Right atrium auricular region (tissue), 2 donors: ENCODE results near the gene SLAMF8. TPM values are rescaled to one million over a fixed set of nuclear protein-coding genes. Genes with fewer than 3 reads are reported as not detected.

Experiments
- DNase-seq: peaks from one replicate; pipeline ENCODE4 v3.0.0-alpha.2; 2019; ENCODE audit warnings: low spot score
- H3K27ac ChIP-seq, 2 donors: fragments of 200-600 bp; sonication (generic); 1 replicate in 1 of 2; 2 replicates in 1 of 2; pipeline ENCODE4 v1.5.1; 2016 to 2019
- H3K27me3 ChIP-seq, 2 donors: fragments of 200-600 bp; sonication (generic); one replicate each; pipeline versions ENCODE4 v1.5.1 to v1.6.0; 2017 to 2019
- H3K36me3 ChIP-seq: fragments of 200-600 bp; sonication (generic); one replicate; pipeline ENCODE4 v1.5.1; 2016
- H3K4me1 ChIP-seq, 2 donors: fragments of 200-600 bp; sonication (generic); one replicate each; pipeline versions ENCODE4 v1.5.1 to v1.6.0; 2017 to 2019
- H3K4me3 ChIP-seq, 2 donors: fragments of 200-600 bp; sonication (generic); 1 replicate in 1 of 2; 2 replicates in 1 of 2; pipeline ENCODE4 v1.5.1; 2017 to 2019; ENCODE audit warnings: mild to moderate bottlenecking in 1 of 2, moderate library complexity in 1 of 2
- H3K9me3 ChIP-seq, 2 donors: fragments of 200-600 bp; sonication (generic); one replicate each; pipeline ENCODE4 v1.5.1; 2019
- CTCF ChIP-seq, 2 donors: fragments of 200-600 bp; sonication (generic); IDR thresholded peaks; one replicate each; pipeline ENCODE4 v1.5.1; 2019; ENCODE audit warnings: antibody characterized with exemption in 2 of 2
- total RNA-seq, 2 donors: library from RNA; depleted of rRNA; stranded (reverse); fragments of >200 nt; gene quantifications; one replicate each; pipeline ENCODE4 v1.1.0, GENCODE V29; 2016

The SLAMF8 gene
- total RNA-seq, 2 donors from 2014 or later: 1.0 to 4.2 TPM

GRCh38 chr1:159829273-159829634 lies 2.6 kb downstream of the SLAMF8 start:
- peak; percentile 60 for DNase-seq
- H3K9me3 ChIP-seq: no peaks in the 10 kb centered on the region
- peaks cover 0 to 19% of the 10 kb centered on the region in 2 donors for H3K4me1 ChIP-seq

GRCh38 chr1:159829822-159830465 lies 3.3 kb downstream of the SLAMF8 start:
- Histone ChIP-seq H3K4me1 (peaks cover 0 to 19% of the 10 kb centered on the region in 2 donors), H3K36me3 (peaks cover under 1% of the 10 kb centered on the region), H3K9me3 (no peaks in the 10 kb centered on the region), H3K27ac (no peak overlapping the region), H3K27me3 (no peaks in the 10 kb centered on the region), H3K4me3 (no peak overlapping the region)
- no peak for TF ChIP-seq CTCF (IDR thresholded peaks at IDR 0.05)
- DNase-seq: peak; percentile 64

More at GRCh38 chr1:159829273-159829634, 2.6 kb downstream of the SLAMF8 start:
- H3K27me3 ChIP-seq: no peaks in the 10 kb centered on the region
- no peak overlapping the region for H3K4me3 ChIP-seq
- TF ChIP-seq CTCF (IDR thresholded peaks at IDR 0.05): peak; percentile 31 to 67
- H3K36me3 ChIP-seq: no peaks in the 10 kb centered on the region
- no peak overlapping the region for H3K27ac ChIP-seq

GRCh38 chr1:159830722-159831121 lies 4.0 kb downstream of the SLAMF8 start:
- DNase-seq: no peak
- Histone ChIP-seq H3K4me1 (peaks cover 0 to 19% of the 10 kb centered on the region in 2 donors), H3K27me3 (no peaks in the 10 kb centered on the region), H3K4me3 (no peak overlapping the region), H3K27ac (no peak overlapping the region), H3K36me3 (peaks cover 8% of the 10 kb centered on the region), H3K9me3 (no peaks in the 10 kb centered on the region)
- TF ChIP-seq CTCF (IDR thresholded peaks at IDR 0.05): no peak

GRCh38 chr1:159831412-159832141 lies 4.9 kb downstream of the SLAMF8 start:
- H3K4me1 ChIP-seq: peaks cover 0 to 19% of the 10 kb centered on the region in 2 donors
- no peak for DNase-seq
- no peak for TF ChIP-seq CTCF (IDR thresholded peaks at IDR 0.05)
- H3K4me3 ChIP-seq: no peak overlapping the region
- no peaks in the 10 kb centered on the region for H3K27me3 ChIP-seq
- peaks cover 12% of the 10 kb centered on the region for H3K36me3 ChIP-seq
- H3K27ac ChIP-seq: no peak overlapping the region
- H3K9me3 ChIP-seq: no peaks in the 10 kb centered on the region

GRCh38 chr1:159832309-159832708 lies 5.6 kb downstream of the SLAMF8 start:
- H3K36me3 ChIP-seq: peaks cover 18% of the 10 kb centered on the region
- no peak for DNase-seq

More at GRCh38 chr1:159832309-159832708, 5.6 kb downstream of the SLAMF8 start:
- no peaks in the 10 kb centered on the region for H3K27me3 ChIP-seq
- no peaks in the 10 kb centered on the region for H3K9me3 ChIP-seq
- no peak overlapping the region for H3K27ac ChIP-seq
- no peak overlapping the region for H3K4me3 ChIP-seq
- peaks cover 0 to 19% of the 10 kb centered on the region in 2 donors for H3K4me1 ChIP-seq
- no peak for TF ChIP-seq CTCF (IDR thresholded peaks at IDR 0.05)
